ENCODE measurements around the gene SLC25A1.

- TF ChIP-seq, protein P1, sequence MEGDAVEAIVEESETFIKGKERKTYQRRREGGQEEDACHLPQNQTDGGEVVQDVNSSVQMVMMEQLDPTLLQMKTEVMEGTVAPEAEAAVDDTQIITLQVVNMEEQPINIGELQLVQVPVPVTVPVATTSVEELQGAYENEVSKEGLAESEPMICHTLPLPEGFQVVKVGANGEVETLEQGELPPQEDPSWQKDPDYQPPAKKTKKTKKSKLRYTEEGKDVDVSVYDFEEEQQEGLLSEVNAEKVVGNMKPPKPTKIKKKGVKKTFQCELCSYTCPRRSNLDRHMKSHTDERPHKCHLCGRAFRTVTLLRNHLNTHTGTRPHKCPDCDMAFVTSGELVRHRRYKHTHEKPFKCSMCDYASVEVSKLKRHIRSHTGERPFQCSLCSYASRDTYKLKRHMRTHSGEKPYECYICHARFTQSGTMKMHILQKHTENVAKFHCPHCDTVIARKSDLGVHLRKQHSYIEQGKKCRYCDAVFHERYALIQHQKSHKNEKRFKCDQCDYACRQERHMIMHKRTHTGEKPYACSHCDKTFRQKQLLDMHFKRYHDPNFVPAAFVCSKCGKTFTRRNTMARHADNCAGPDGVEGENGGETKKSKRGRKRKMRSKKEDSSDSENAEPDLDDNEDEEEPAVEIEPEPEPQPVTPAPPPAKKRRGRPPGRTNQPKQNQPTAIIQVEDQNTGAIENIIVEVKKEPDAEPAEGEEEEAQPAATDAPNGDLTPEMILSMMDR (conservative IDR thresholded peaks at IDR 0.05; ENCODE audit: low read depth, low read length), result no peak
- no peak for TF ChIP-seq RAD21 (IDR thresholded peaks at IDR 0.05; ENCODE audit: low read length)
- TF ChIP-seq MAFK (IDR thresholded peaks at IDR 0.05; ENCODE audit: low read depth, low read length), result no peak
- TF ChIP-seq POLR2A (IDR thresholded peaks at IDR 0.05; ENCODE audit: low read depth, low read length), result no peak
- no peak for TF ChIP-seq MXI1 (IDR thresholded peaks at IDR 0.05; ENCODE audit: borderline replicate concordance, low read depth, low read length)
- TF ChIP-seq, protein P2, sequence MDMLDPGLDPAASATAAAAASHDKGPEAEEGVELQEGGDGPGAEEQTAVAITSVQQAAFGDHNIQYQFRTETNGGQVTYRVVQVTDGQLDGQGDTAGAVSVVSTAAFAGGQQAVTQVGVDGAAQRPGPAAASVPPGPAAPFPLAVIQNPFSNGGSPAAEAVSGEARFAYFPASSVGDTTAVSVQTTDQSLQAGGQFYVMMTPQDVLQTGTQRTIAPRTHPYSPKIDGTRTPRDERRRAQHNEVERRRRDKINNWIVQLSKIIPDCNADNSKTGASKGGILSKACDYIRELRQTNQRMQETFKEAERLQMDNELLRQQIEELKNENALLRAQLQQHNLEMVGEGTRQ (IDR thresholded peaks at IDR 0.05; ENCODE audit: low read depth, low read length), result no peak
- TF ChIP-seq FOS (IDR thresholded peaks at IDR 0.05; ENCODE audit: low read depth, low read length), result no peak
- no peak for TF ChIP-seq RCOR1 (IDR thresholded peaks at IDR 0.05; ENCODE audit: insufficient replicate concordance, low read length)
- no peak for TF ChIP-seq CEBPB (IDR thresholded peaks at IDR 0.05; ENCODE audit: low read depth, low read length)
- TF ChIP-seq, protein P3, sequence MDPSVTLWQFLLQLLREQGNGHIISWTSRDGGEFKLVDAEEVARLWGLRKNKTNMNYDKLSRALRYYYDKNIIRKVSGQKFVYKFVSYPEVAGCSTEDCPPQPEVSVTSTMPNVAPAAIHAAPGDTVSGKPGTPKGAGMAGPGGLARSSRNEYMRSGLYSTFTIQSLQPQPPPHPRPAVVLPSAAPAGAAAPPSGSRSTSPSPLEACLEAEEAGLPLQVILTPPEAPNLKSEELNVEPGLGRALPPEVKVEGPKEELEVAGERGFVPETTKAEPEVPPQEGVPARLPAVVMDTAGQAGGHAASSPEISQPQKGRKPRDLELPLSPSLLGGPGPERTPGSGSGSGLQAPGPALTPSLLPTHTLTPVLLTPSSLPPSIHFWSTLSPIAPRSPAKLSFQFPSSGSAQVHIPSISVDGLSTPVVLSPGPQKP (IDR thresholded peaks at IDR 0.05; ENCODE audit: borderline replicate concordance, low read depth, low read length), result no peak
These were observed 38.6 kb downstream of the SLC25A1 start for GRCh38 chr22:19139974-19140373.
